BLaER1 (cell line): ENCODE results near the gene IFT57.

Experiments used
- H3K27ac ChIP-seq: shearing (Covaris generic); formaldehyde crosslinking; 2 replicates; pipeline ENCODE4 v1.8.1; 2022
- H3K27me3 ChIP-seq: shearing (Covaris generic); formaldehyde crosslinking; 2 replicates; pipeline ENCODE4 v1.8.1; 2022
- H3K36me3 ChIP-seq: shearing (Covaris generic); formaldehyde crosslinking; 2 replicates; pipeline ENCODE4 v1.8.1; 2022
- H3K4me1 ChIP-seq: shearing (Covaris generic); formaldehyde crosslinking; 2 replicates; pipeline ENCODE4 v1.8.1; 2022
- H3K4me2 ChIP-seq: shearing (Covaris generic); formaldehyde crosslinking; 2 replicates; pipeline ENCODE4 v1.8.1; 2022
- H3K4me3 ChIP-seq: shearing (Covaris generic); formaldehyde crosslinking; 2 replicates; pipeline ENCODE4 v1.8.1; 2022
- H3K9ac ChIP-seq: shearing (Covaris generic); formaldehyde crosslinking; 2 replicates; pipeline ENCODE4 v1.8.1; 2022
- H3K9me3 ChIP-seq: shearing (Covaris generic); formaldehyde crosslinking; 2 replicates; pipeline ENCODE4 v1.8.1; 2022
- H4K20me1 ChIP-seq: shearing (Covaris generic); formaldehyde crosslinking; 2 replicates; pipeline ENCODE4 v1.8.1; 2022
- Cebpa-rat ChIP-seq: shearing (Covaris generic); IDR thresholded peaks from 2 replicates; pipeline ENCODE4 v1.8.1; 2022

The IFT57 gene

GRCh38 chr3:108122276-108122675 lies 99.9 kb downstream of the IFT57 start:
- H3K36me3 ChIP-seq: no peaks in the 10 kb centered on the region
- no peaks in the 10 kb centered on the region for H4K20me1 ChIP-seq
- H3K27ac ChIP-seq: no peak overlapping the region
- no peak overlapping the region for H3K4me2 ChIP-seq
- no peaks in the 10 kb centered on the region for H3K27me3 ChIP-seq
- H3K4me1 ChIP-seq: peaks cover 34% of the 10 kb centered on the region
- H3K4me3 ChIP-seq: no peak overlapping the region
- no peak for TF ChIP-seq Cebpa-rat
- no peaks in the 10 kb centered on the region for H3K9me3 ChIP-seq
- H3K9ac ChIP-seq: no peak overlapping the region

GRCh38 chr3:108119398-108120104 lies 102.7 kb downstream of the IFT57 start:
- Histone ChIP-seq H3K27ac (no peak overlapping the region), H3K4me3 (no peak overlapping the region), H4K20me1 (no peaks in the 10 kb centered on the region), H3K4me1 (peaks cover 19% of the 10 kb centered on the region), H3K9me3 (no peaks in the 10 kb centered on the region), H3K4me2 (no peak overlapping the region), H3K27me3 (no peaks in the 10 kb centered on the region), H3K9ac (no peak overlapping the region), H3K36me3 (no peaks in the 10 kb centered on the region)
- TF ChIP-seq Cebpa-rat: no peak

GRCh38 chr3:108118038-108118768 lies 104.0 kb downstream of the IFT57 start:
- Histone ChIP-seq H3K9me3 (no peaks in the 10 kb centered on the region), H4K20me1 (no peaks in the 10 kb centered on the region), H3K4me1 (peaks cover 9% of the 10 kb centered on the region), H3K9ac (no peak overlapping the region), H3K27me3 (no peaks in the 10 kb centered on the region), H3K4me2 (no peak overlapping the region), H3K36me3 (no peaks in the 10 kb centered on the region), H3K27ac (no peak overlapping the region), H3K4me3 (no peak overlapping the region)
- no peak for TF ChIP-seq Cebpa-rat

- Histone ChIP-seq H4K20me1 (no peaks in the 10 kb centered on the region), H3K27ac (no peak overlapping the region), H3K4me2 (no peak overlapping the region), H3K9ac (no peak overlapping the region), H3K4me1 (peaks cover 4% of the 10 kb centered on the region), H3K36me3 (no peaks in the 10 kb centered on the region), H3K9me3 (no peaks in the 10 kb centered on the region), H3K27me3 (no peaks in the 10 kb centered on the region), H3K4me3 (no peak overlapping the region)
- no peak for TF ChIP-seq Cebpa-rat
These were observed 104.9 kb downstream of the IFT57 start for GRCh38 chr3:108117241-108117775.

- no peaks in the 10 kb centered on the region for H4K20me1 ChIP-seq
- H3K27ac ChIP-seq: no peak overlapping the region
- H3K9me3 ChIP-seq: no peaks in the 10 kb centered on the region
- no peak for TF ChIP-seq Cebpa-rat
- H3K36me3 ChIP-seq: no peaks in the 10 kb centered on the region
- no peaks in the 10 kb centered on the region for H3K4me1 ChIP-seq
- no peaks in the 10 kb centered on the region for H3K27me3 ChIP-seq
- H3K4me2 ChIP-seq: no peak overlapping the region
- no peak overlapping the region for H3K4me3 ChIP-seq
- H3K9ac ChIP-seq: no peak overlapping the region
These were observed 107.7 kb downstream of the IFT57 start for GRCh38 chr3:108114423-108115065.

GRCh38 chr3:108113975-108114374 lies 108.2 kb downstream of the IFT57 start:
- Histone ChIP-seq H3K9ac (no peak overlapping the region), H3K27me3 (no peaks in the 10 kb centered on the region), H3K4me3 (no peak overlapping the region), H3K4me1 (no peaks in the 10 kb centered on the region), H4K20me1 (no peaks in the 10 kb centered on the region), H3K4me2 (no peak overlapping the region), H3K9me3 (no peaks in the 10 kb centered on the region), H3K27ac (no peak overlapping the region), H3K36me3 (no peaks in the 10 kb centered on the region)
- TF ChIP-seq Cebpa-rat: no peak

GRCh38 chr3:108110934-108111333 lies 111.3 kb downstream of the IFT57 start:
- no peaks in the 10 kb centered on the region for H4K20me1 ChIP-seq

More at GRCh38 chr3:108110934-108111333, 111.3 kb downstream of the IFT57 start:
- H3K4me1 ChIP-seq: peaks cover 12% of the 10 kb centered on the region
- H3K9ac ChIP-seq: no peak overlapping the region
- H3K9me3 ChIP-seq: no peaks in the 10 kb centered on the region
- no peak overlapping the region for H3K4me3 ChIP-seq
- no peaks in the 10 kb centered on the region for H3K27me3 ChIP-seq
- H3K36me3 ChIP-seq: no peaks in the 10 kb centered on the region
- no peak overlapping the region for H3K4me2 ChIP-seq
- no peak for TF ChIP-seq Cebpa-rat
- H3K27ac ChIP-seq: no peak overlapping the region
